SU-DHL-6 (cell line): ENCODE results near the gene CCND2.

ENCODE experiments used
- EZH2phosphoT487 ChIP-seq: fragments of 200-600 bp; sonication (generic), shearing (Covaris generic); conservative IDR thresholded peaks from 2 replicates; pipeline ENCODE4 v1.6.1; 2018; ENCODE audit warnings: mild to moderate bottlenecking, antibody characterized with exemption, low read length, moderate library complexity, mixed read lengths
- TF ChIP-seq, protein P1 (sequence below): fragments of 200-600 bp; sonication (generic); IDR thresholded peaks from one replicate; pipeline ENCODE4 v1.5.1; 2017; ENCODE audit warnings: antibody characterized with exemption, mild to moderate bottlenecking, low read length, moderate library complexity; ENCODE audit not compliant: insufficient read depth, poor library complexity, severe bottlenecking

DNA sequence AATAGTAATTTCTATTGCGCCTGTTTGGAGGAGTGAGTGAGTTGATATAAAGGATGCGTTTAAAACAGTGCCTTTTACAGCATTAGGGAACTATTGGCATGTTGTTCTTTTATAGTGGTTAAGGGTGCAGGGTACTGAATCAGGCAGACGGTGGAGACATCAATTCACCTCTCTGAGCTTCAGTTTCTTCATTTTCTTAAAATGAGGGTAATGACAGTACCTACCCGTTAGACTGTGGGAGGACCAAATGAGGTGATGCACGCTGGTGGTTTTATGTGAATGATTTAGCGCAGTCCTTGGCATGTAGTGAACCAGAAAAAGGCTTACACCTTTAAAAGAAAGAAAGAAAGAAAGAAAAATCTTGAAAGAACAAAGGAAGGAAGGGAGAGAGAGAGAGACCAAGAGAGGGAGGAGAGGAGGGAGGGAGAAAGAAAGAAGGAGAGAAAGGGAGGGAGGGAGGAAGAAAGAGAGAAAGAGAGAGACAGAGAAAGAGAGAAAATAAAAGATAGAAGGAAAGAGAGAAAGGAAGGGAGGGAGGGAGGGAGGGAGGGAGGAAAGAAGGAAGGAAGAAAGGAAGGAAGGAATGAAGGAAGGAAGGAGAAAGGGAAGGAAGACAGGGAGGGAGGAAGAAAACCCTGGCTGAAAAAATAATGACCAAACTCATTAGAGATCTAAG, 22.2 kb upstream of the CCND2 start:
- TF ChIP-seq, protein P1, sequence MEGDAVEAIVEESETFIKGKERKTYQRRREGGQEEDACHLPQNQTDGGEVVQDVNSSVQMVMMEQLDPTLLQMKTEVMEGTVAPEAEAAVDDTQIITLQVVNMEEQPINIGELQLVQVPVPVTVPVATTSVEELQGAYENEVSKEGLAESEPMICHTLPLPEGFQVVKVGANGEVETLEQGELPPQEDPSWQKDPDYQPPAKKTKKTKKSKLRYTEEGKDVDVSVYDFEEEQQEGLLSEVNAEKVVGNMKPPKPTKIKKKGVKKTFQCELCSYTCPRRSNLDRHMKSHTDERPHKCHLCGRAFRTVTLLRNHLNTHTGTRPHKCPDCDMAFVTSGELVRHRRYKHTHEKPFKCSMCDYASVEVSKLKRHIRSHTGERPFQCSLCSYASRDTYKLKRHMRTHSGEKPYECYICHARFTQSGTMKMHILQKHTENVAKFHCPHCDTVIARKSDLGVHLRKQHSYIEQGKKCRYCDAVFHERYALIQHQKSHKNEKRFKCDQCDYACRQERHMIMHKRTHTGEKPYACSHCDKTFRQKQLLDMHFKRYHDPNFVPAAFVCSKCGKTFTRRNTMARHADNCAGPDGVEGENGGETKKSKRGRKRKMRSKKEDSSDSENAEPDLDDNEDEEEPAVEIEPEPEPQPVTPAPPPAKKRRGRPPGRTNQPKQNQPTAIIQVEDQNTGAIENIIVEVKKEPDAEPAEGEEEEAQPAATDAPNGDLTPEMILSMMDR, result no peak
- no peak for TF ChIP-seq EZH2phosphoT487
